NCI-H1694 treated with DMSO at 0.1 percent for 48 hours (cell line): ENCODE data around the gene CSPG4.
"Not testable (repeated sequence)": the region's sequence is repeated elsewhere in the genome, so short reads cannot be mapped to it uniquely, and the experiment has no call there.

ENCODE experiments used
- DNase-seq: peaks from one replicate; lab custom pipeline; 2025; lab: John Stamatoyannopoulos, UW

CSPG4 gene

GRCh38 chr15:75712668-75713337 is at the start of gene CSPG4:
Gene CSPG4, minus strand, starts transcription at chr15:75712848. Its CDS starts 93 bp downstream, at chr15:75712755.
- no peak for DNase-seq

GRCh38 chr15:75762357-75762718 is 49.7 kb upstream of the CSPG4 start:
- DNase-seq, result not testable (repeated sequence)

DNA sequence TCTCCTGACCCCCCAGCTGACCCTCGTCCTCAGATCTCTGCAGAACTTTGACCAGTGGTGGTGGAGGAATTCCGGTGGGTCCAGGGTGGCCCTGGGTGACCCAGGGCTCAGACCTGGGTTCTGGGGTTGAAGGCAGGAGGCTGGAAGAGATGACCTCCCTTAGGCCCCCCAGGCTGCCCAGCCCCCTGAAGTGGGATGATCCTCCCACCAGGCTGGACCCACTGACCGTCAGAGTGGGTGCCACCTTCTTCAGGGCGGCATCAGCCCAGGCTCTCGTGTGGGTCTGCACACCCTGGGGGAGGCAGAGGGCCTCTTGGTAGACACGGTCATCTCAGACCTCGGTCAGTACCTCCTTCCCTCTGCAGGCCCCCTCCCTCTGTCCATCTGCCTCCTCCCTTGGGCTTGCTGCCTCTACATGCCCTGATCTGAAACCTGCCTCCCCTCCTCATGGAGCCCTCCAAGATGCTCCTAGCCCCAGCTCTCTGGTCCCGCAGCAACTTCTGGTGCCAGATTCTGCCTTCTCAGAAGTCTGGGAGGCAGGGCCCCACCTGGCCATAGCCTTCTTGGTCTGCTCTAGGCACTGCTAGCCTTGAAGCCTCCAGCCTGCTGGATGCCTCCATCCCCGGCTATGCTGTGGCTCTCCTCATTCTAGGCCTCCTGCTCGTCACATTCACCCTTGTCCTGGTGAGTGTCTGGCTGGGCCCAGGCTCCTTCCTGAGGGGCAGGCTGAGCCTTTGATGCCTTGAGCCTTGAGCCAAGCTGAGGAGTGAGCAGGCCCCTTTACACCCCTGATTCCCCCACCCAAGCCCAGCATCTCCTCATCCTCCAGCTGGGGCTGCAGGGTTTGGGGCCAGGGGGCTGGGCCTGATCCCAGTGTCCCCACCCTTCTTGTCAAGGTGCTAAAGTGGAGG is 49.1 kb upstream of the CSPG4 start:
- DNase-seq, result no peak

DNA sequence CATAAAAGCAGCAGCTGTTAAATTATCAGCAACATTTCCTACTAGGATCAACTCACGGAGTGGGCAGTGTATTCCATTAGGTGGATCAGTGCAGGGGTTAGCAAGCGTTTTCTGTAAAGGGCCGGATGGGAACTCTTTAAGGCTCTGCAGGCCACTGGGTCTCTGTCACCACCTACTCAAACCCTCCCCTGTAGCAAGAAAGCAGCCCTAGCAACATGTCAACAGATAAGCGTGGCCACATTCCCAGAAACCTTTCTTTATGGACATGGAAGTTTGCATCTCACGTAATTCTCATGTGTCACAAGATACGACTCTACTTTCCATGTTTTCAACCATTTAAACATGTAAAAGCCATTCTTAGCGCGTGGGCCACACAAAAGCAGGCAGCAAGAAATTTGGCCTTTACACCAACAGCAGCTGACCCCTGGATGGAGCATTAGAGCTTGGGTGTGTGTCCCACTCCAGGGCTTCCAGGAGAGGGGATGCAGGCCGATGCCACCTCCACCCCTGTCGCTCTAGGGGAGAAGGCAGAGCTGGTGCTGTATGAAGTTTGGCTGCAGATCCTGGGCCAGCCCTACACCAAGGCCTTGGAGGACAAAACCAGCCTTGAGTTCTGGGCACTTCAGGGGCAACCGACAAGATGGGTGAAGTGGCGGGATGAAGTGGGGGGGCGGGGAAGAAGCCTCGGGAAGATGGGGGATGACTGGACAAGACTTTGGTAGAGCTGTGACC is 48.2 kb upstream of the CSPG4 start:
- no peak for DNase-seq

GRCh38 chr15:75760131-75760520 is 47.5 kb upstream of the CSPG4 start:
- not testable (repeated sequence) for DNase-seq

DNA sequence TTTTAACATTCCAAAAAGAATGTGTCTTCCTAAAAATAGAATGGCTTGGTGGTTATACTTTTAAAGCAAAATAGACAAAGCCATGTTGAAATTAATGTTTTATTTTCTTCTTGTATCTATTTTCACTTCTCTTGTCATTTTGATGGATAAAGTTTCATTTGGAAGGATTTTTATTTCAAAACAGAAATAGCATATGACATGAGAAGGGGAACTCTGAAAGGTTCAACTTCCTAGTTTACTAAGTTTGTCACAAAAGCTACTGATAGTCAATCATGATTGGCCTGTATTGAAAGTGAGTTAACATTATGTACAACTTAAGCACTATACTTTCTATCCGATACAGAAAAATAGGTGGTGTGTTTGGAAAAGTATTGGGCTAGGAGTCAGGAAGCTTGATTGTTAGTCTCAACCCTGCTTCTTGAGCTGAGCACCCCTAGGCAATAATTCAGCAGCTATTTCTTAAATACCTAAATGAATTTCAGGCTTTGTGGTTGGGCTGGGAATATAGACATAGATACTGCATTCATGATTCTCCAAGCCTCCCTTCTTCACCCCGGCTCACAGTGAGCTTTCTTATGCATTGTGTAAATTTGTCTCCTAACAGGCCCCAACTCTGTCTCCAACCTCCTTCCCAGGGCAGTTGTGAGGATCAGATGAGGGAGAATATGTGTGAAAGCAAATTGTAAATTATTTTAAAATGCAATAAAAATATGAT is 46.9 kb upstream of the CSPG4 start:
- DNase-seq, result no peak

GRCh38 chr15:75758071-75758872 is 45.6 kb upstream of the CSPG4 start:
- DNase-seq, result peak; percentile 73

- DNase-seq, result not testable (repeated sequence)
These were observed 42.2 kb upstream of the CSPG4 start for GRCh38 chr15:75754871-75755270.

DNA sequence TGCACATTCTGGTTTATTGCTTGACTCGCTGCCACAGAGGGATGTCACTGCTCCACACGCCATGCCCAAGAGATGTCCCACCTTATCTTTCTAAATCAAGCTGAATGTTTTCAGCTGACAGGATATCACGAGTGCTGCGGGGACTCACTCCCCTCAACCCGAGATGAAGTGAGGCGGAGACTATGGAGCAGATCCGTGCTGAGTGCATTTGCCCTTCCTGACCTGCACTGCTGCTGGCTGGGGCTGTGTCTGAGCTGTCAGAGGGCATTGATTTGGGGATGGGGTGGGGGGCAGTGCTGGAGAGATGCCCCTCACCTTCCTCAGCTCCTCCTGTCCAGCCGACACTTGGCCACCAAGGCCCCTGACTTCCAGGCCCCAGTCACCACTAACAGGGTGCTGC is 40.5 kb upstream of the CSPG4 start:
- DNase-seq, result no peak

DNA sequence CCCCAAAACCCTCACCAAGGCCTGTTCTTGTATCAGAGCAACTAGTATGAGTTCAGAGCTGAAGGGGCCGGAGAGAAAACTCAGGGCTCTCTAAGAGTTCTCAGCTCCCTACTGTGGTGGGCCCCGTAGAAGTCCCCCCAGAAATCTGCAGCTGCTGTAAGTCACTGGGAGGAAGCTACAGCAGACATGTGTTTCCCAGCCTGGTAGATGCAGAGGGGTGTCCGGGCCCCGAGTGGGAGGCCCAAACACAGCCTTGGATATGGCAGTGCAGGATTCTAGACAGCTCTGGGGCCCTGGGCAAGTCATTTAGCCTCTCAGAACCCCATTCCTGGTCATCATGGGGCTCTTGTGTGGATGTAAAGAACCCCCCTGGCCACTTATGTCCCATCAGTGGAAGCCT is 39.2 kb upstream of the CSPG4 start:
- DNase-seq, result no peak

DNA sequence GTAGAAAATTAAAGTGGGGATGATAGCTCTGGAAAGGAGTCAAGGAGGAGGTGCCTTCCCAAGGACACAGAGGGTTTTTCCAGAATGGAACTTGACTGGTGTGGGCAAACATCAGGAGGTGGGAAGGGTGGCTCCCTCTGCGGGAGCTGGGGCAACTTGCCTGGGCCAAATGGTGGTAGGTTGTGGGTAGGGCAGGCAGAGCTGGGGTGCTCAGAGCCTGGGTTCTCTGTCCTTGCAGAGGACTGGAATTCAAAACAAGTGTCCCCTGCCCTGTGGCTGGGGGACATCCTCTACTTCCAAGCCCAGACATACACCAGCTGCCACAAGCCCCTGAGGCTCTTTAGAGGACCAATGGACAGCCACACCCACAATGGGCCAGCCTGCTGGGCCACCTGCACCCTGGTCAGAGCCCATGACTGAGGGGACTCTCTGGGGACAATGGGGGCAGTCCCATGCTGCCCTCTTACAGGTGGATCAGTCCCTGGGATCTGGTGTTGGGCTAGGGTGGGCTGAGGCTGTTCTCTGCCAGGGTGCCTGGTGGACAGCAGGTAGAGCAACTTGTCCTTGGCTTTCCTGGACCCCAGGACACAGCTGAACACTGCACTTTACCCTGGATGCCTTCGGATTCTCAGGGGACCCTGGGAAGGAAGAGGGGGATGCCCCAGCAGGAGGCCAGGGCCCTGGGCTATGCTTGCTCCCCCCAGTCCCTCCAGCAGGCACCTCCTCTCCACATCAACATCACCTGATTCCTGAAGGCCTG is 38.6 kb upstream of the CSPG4 start:
- DNase-seq, result no peak

- no peak for DNase-seq
These were observed 37.8 kb upstream of the CSPG4 start for GRCh38 chr15:75750261-75751050.

DNA sequence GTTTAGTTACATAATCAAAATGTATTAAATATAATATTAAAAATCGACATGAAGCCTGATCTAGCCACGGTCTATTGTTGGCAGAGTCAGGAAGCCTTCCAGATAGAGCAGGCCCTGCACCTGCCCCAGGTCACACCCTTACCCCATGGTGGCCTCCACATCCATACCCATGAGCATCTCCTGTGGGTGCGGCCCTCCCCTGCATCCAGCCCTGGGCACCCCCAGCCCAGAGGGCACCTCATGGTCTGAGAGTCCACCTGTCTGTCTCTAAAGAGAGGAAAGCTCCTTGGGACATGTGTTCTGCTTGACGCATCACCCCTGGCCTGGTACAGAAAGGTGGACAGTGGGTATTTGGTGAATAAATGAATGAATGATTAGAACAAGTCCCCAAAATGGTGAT is 37.2 kb upstream of the CSPG4 start:
- no peak for DNase-seq

DNA sequence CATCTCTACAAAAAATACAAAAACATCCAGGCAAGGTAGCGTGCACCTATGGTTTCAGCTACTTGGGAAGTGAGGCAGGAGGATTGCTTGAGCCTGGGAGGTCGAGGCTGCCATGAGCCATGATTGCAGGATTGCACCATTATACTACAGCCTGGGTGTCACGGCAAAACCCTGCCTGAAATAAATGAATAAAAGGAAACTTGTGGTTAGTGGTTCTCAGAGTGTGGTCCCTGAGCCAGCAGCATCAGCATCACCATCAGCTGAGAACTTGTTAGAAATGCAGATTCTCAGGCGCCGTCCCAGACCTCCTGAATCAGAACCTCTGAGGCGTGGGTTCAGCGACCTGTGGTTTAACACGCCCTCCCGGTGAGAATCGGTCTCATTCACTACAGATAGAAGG is 36.2 kb upstream of the CSPG4 start:
- not testable (repeated sequence) for DNase-seq

GRCh38 chr15:75747121-75747520 is 34.5 kb upstream of the CSPG4 start:
- not testable (repeated sequence) for DNase-seq

- no peak for DNase-seq
These were observed 32.7 kb upstream of the CSPG4 start for GRCh38 chr15:75745305-75745704.

GRCh38 chr15:75742346-75742745 is 29.7 kb upstream of the CSPG4 start:
- DNase-seq, result not testable (repeated sequence)

DNA sequence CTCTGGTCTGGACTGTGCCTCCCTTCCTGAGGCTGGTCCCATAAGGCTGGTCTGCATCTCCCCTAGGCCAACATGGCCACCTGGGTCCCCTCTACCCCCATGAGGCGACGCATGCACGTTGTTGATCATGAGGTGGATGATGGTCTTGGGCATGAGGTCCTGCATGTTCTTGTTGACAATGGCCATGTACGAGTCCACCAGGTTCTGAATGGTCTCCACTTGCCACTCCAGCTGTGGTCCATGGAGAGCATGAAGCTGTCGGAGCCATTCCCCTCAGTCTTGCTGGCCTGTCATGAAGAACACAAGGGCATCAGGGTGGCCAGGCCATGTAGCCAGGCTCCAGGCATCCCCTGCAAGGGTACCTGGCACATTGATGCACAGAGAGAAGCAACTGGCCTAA is 27.1 kb upstream of the CSPG4 start:
- DNase-seq, result no peak

- DNase-seq, result peak; percentile 66
These were observed 26.1 kb upstream of the CSPG4 start for GRCh38 chr15:75738647-75739325.
